ENCODE results near the gene IL17REL.

GRCh38 chr22:49953027-49953679 lies 59.4 kb downstream of the IL17REL start:
- TF ChIP-seq CTCF (IDR thresholded peaks at IDR 0.05) (peak in 4 of 7 experiments; percentile 36 to 60 (median 48)), POLR2A (IDR thresholded peaks at IDR 0.05) (peak; percentile 43 to 76 (median 58))

Measured in body of pancreas (tissue), 4 donors.